SW480 (cell line): ENCODE results near the gene CIZ1.

Source experiments
- DNase-seq: peaks from one replicate; pipeline ENCODE4 v3.0.0-alpha.2; 2016; ENCODE audit warnings: low spot score

Gene CIZ1

GRCh38 chr9:128214571-128215490, 23.5 kb upstream of the CIZ1 start:
- DNase-seq, result no peak

GRCh38 chr9:128213746-128214497, 22.6 kb upstream of the CIZ1 start:
- no peak for DNase-seq

- no peak for DNase-seq
Measured at GRCh38 chr9:128211981-128212281, 20.6 kb upstream of the CIZ1 start.

- no peak for DNase-seq
Measured at GRCh38 chr9:128211186-128211980, 20.0 kb upstream of the CIZ1 start.

GRCh38 chr9:128208946-128209669, 17.7 kb upstream of the CIZ1 start:
- no peak for DNase-seq

- DNase-seq, result no peak
Measured at GRCh38 chr9:128208386-128208785, 17.0 kb upstream of the CIZ1 start.

- no peak for DNase-seq
Measured at GRCh38 chr9:128206916-128207910, 15.8 kb upstream of the CIZ1 start.

- DNase-seq, result no peak
Measured at GRCh38 chr9:128206484-128206883, 15.1 kb upstream of the CIZ1 start.

- DNase-seq, result no peak
Measured at GRCh38 chr9:128205296-128205944, 14.0 kb upstream of the CIZ1 start.

GRCh38 chr9:128204858-128205257, 13.5 kb upstream of the CIZ1 start:
- DNase-seq, result no peak

GRCh38 chr9:128203707-128204551, 12.6 kb upstream of the CIZ1 start:
- DNase-seq, result peak; percentile 37

GRCh38 chr9:128203024-128203706, 11.8 kb upstream of the CIZ1 start, which contains the start of gene DNM1:
TSS of gene DNM1 (plus strand) at chr9:128203379. CDS start at chr9:128203471, 92 bp downstream.
- DNase-seq, result peak; percentile 69

GRCh38 chr9:128202648-128203023, 11.3 kb upstream of the CIZ1 start:
- no peak for DNase-seq

- no peak for DNase-seq
Measured at GRCh38 chr9:128201441-128202369, 10.3 kb upstream of the CIZ1 start.

- no peak for DNase-seq
Measured at GRCh38 chr9:128193469-128194096, 2.2 kb upstream of the CIZ1 start.

GRCh38 chr9:128192601-128193371, 1.4 kb upstream of the CIZ1 start:
- DNase-seq, result peak; percentile 97
